Fibroblast of lung (primary cell): ENCODE data around the gene METAP2. TPM values are rescaled to one million over a fixed set of nuclear protein-coding genes. Genes with fewer than 3 reads are reported as not detected.
"Not testable (repeated sequence)": the region's sequence is repeated elsewhere in the genome, so short reads cannot be mapped to it uniquely, and the experiment has no call there.

Experiments
- DNase-seq, 2 donors: peaks; one replicate each; pipeline versions ENCODE4 v3.0.0 to v3.0.0-alpha.2; 2010; ENCODE audit warnings: low read depth in 2 of 2
- H2AFZ ChIP-seq: 2 replicates; pipeline ENCODE4 v1.5.1; 2012; ENCODE audit warnings: low read length, control low read depth, inconsistent platforms
- H3K27ac ChIP-seq: 2 replicates; pipeline ENCODE4 v1.5.1; 2011; ENCODE audit warnings: low read length, control low read depth; ENCODE audit not compliant: insufficient read depth
- H3K27me3 ChIP-seq: 2 replicates; pipeline ENCODE4 v1.5.1; 2011; ENCODE audit warnings: mild to moderate bottlenecking, low read length; ENCODE audit not compliant: control insufficient read depth, insufficient read depth
- H3K36me3 ChIP-seq: 2 replicates; pipeline ENCODE4 v1.5.1; 2011; ENCODE audit warnings: low read length; ENCODE audit not compliant: control insufficient read depth, insufficient read depth
- H3K4me1 ChIP-seq: 2 replicates; pipeline ENCODE4 v1.5.1; 2011; ENCODE audit warnings: low read length; ENCODE audit not compliant: control insufficient read depth, insufficient read depth; ENCODE audit errors: extremely low read depth
- H3K4me2 ChIP-seq: 2 replicates; pipeline ENCODE4 v1.5.1; 2011; ENCODE audit warnings: low read length, control low read depth; ENCODE audit not compliant: insufficient read depth; ENCODE audit errors: extremely low read depth
- H3K4me3 ChIP-seq, 4 experiments: fragments of 200-600 bp in 1 of 4; sonication (generic) in 1 of 4; replicated peaks in 1 of 4; 2 replicates each; pipeline ENCODE4 v1.5.1; 2011 to 2016; ENCODE audit warnings: low read length in 4 of 4, low read depth in 3 of 4, mild to moderate bottlenecking in 3 of 4, control low read depth in 2 of 4, inconsistent platforms in 1 of 4, mixed read lengths in 1 of 4; ENCODE audit not compliant: insufficient read depth in 1 of 4; ENCODE audit errors: control extremely low read depth in 1 of 4
- H3K79me2 ChIP-seq: 2 replicates; pipeline ENCODE4 v1.5.1; 2012; ENCODE audit warnings: mild to moderate bottlenecking, low read length, inconsistent platforms; ENCODE audit not compliant: control insufficient read depth, insufficient read depth
- H3K9ac ChIP-seq: 2 replicates; pipeline ENCODE4 v1.5.1; 2011; ENCODE audit warnings: mild to moderate bottlenecking, low read length, control low read depth; ENCODE audit not compliant: insufficient read depth
- H3K9me3 ChIP-seq: 2 replicates; pipeline ENCODE4 v1.5.1; 2012; ENCODE audit warnings: low read depth, low read length; ENCODE audit not compliant: control insufficient read depth, insufficient read depth
- H4K20me1 ChIP-seq: 2 replicates; pipeline ENCODE4 v1.5.1; 2011; ENCODE audit warnings: low read length; ENCODE audit not compliant: control insufficient read depth, insufficient read depth; ENCODE audit errors: extremely low read depth
- CTCF ChIP-seq, 2 donors: IDR thresholded peaks in 1 of 2; conservative IDR thresholded peaks in 1 of 2; 1 replicate in 1 of 2; 2 replicates in 1 of 2; pipeline ENCODE4 v1.5.1; 2011 to 2012; ENCODE audit warnings: low read length in 2 of 2, control low read depth in 1 of 2, inconsistent platforms in 1 of 2, low read depth in 1 of 2, mild to moderate bottlenecking in 1 of 2
- EZH2 ChIP-seq: IDR thresholded peaks from 2 replicates; pipeline ENCODE4 v1.5.1; 2012; ENCODE audit warnings: low read length, control low read depth, mild to moderate bottlenecking; ENCODE audit errors: missing control alignments
- polyA plus RNA-seq, 2 donors: library from polyadenylated mRNA; depleted of rRNA in 1 of 2; stranded (reverse) in 1 of 2; unstranded in 1 of 2; fragments of >200 nt; gene quantifications; 2 replicates each; pipeline ENCODE4 v1.2.1, GENCODE V29; 2011 to 2012; ENCODE audit warnings: missing spikeins in 1 of 2
- total RNA-seq: library from RNA; depleted of rRNA; stranded (reverse); fragments of >200 nt; gene quantifications from 2 replicates; pipeline ENCODE4 v1.2.1, GENCODE V29; 2014

Gene METAP2
- total and polyA plus RNA-seq, 2 donors (not counting 1 experiment from before 2014, with no cell fraction given), result 78.9 to 113 TPM

DNA sequence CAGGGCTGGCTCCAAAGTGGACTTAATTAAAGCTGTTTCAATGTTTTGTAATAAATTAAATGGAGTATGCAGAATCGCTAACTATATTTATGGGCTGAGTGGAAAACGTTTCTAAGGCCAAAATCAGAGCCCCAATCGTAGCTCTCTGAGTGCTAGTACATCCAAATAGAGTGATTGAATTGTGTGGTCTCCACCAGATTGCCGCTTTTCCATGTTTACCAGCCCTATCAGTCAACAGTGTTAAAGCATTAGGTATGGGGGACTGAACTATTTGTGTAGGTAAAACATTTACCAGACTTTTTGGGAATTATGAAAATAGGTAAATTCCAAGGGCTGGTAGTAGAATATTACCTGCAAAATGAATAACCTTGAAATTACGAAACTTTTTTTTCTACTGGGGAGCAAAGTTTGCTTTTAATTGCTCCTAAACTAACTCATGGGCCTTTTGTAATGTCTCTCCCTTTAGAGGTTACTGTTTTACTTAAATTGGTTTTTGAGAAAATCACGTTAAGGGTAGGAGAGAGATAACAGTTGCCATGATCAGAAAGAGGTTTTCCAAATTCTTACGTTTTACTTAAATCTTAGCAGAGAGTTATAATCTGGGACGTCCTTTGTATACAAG is 28.0 kb upstream of the METAP2 start:
- H3K9me3 ChIP-seq, result no peaks in the 10 kb centered on the region
- no peak overlapping the region for H2AFZ ChIP-seq
- no peaks in the 10 kb centered on the region for H3K27me3 ChIP-seq
- no peak for TF ChIP-seq EZH2
- no peak for TF ChIP-seq CTCF (conservative IDR thresholded peaks at IDR 0.05 in 1 of 2, IDR thresholded peaks at IDR 0.05 in 1 of 2; ENCODE audit: low read depth in 1 of 2, low read length in 2 of 2)
- H4K20me1 ChIP-seq, result no peaks in the 10 kb centered on the region
- no peak overlapping the region for H3K4me3 ChIP-seq
- no peak overlapping the region for H3K9ac ChIP-seq
- H3K4me2 ChIP-seq, result no peak overlapping the region
- no peaks in the 10 kb centered on the region for H3K4me1 ChIP-seq
- no peak for DNase-seq
- no peaks in the 10 kb centered on the region for H3K79me2 ChIP-seq
- no peaks in the 10 kb centered on the region for H3K36me3 ChIP-seq
- H3K27ac ChIP-seq, result no peak overlapping the region

DNA sequence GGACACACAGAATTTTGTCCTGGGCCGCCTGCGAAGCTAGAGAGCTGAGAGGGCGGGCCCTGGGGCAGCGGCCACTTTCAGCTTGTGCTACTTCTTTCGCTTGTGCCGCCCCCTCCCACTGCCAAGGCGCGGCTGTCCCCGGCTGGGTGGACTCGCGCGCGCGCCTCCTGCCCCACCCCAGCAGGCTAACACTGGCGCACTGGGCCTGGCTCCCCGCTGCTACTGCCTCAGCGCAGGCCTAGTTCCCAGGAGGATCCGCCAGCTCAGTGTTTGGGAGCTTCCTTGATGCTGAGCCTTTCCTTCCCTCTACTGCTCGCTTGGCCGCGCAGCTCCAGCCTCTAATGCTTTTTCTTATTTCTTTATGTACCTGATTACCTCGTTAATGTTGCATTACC is 27.4 kb upstream of the METAP2 start:
- Histone ChIP-seq H3K27me3 (no peaks in the 10 kb centered on the region), H3K4me2 (no peak overlapping the region), H3K9me3 (no peaks in the 10 kb centered on the region), H4K20me1 (no peaks in the 10 kb centered on the region), H3K4me3 (peak overlapping the region in 1 of 4 experiments; percentile 7), H3K9ac (no peak overlapping the region), H3K36me3 (no peaks in the 10 kb centered on the region), H3K79me2 (no peaks in the 10 kb centered on the region), H3K4me1 (no peaks in the 10 kb centered on the region), H2AFZ (no peak overlapping the region), H3K27ac (no peak overlapping the region)
- DNase-seq, result peak; percentile 17 to 44
- TF ChIP-seq CTCF (conservative IDR thresholded peaks at IDR 0.05 in 1 of 2, IDR thresholded peaks at IDR 0.05 in 1 of 2; ENCODE audit: low read depth in 1 of 2, low read length in 2 of 2) (no peak), EZH2 (no peak)

- DNase-seq, H3K79me2 ChIP-seq: not testable (repeated sequence)
These were observed 24.3 kb upstream of the METAP2 start for GRCh38 chr12:95449656-95450055.

DNA sequence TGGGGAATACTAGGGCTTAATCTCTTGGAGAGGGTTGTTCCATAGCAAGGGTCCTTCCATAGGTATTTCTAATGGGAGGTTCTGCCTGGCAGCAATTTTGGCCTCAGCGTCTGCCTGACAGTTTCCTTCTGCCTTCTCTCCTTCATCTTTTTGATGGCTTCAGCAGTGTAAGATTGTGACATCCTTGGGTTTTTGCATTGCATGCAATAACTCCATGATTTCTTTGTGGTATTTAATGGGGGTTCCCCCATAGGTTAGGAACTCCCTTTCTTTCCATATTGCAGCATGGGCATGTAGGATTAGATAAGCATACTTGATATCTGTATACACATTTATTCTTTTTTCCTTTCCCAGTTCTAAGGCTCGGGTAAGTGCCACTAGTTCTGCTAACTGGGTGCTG is 21.5 kb upstream of the METAP2 start:
- H3K27me3 ChIP-seq, H3K4me1 ChIP-seq, H3K79me2 ChIP-seq, H3K27ac ChIP-seq, H3K36me3 ChIP-seq, H3K9ac ChIP-seq, DNase-seq, H3K9me3 ChIP-seq, H4K20me1 ChIP-seq, H3K4me3 ChIP-seq, H2AFZ ChIP-seq, H3K4me2 ChIP-seq: not testable (repeated sequence)

More at GRCh38 chr12:95449656-95450055, 24.3 kb upstream of the METAP2 start:
- H4K20me1 ChIP-seq, H3K4me1 ChIP-seq, H3K9ac ChIP-seq, H3K4me2 ChIP-seq, H3K27me3 ChIP-seq, H2AFZ ChIP-seq, H3K9me3 ChIP-seq, H3K4me3 ChIP-seq, H3K36me3 ChIP-seq, H3K27ac ChIP-seq: not testable (repeated sequence)

DNA sequence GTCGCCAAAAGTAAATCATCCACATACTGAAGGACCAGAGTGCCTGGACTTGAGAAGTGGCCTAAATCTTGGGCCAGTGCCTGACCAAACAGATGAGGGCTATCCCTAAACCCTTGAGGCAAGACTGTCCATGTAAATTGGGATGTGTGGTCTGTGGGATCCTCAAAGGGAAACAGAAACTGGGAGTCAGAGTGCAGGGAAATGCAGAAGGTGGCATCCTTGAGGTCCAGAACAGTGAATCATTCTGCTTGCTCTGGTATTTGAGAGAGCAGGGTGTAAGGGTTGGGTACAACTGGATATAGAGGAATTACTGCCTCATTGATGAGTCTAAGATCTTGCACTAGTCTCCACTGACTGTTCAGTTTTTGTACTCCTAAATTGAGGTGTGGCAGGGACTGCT is 20.1 kb upstream of the METAP2 start:
- DNase-seq, result peak in 1 of 2 donors; percentile 15
- H3K4me3 ChIP-seq, H3K9me3 ChIP-seq, H3K9ac ChIP-seq, H2AFZ ChIP-seq, H3K4me1 ChIP-seq, H3K27me3 ChIP-seq, H4K20me1 ChIP-seq, H3K27ac ChIP-seq, H3K4me2 ChIP-seq, H3K79me2 ChIP-seq, H3K36me3 ChIP-seq: not testable (repeated sequence)
